Neural progenitor cell (in vitro differentiated cells): Measurements from ENCODE around the gene PCDHA13.

Source experiments
- CTCF ChIP-seq: fragments of 200-600 bp; sonication (generic); IDR thresholded peaks from 2 replicates; pipeline ENCODE4 v1.5.1; 2017; ENCODE audit warnings: antibody characterized with exemption, mild to moderate bottlenecking
- EZH2 ChIP-seq: fragments of 200-600 bp; sonication (generic); IDR thresholded peaks from 2 replicates; pipeline ENCODE4 v1.6.1; 2017; ENCODE audit warnings: antibody characterized with exemption, mild to moderate bottlenecking, moderate library complexity
- EZH2phosphoT487 ChIP-seq: fragments of 200-600 bp; sonication (generic); IDR thresholded peaks from 2 replicates; pipeline ENCODE4 v1.6.1; 2017; ENCODE audit warnings: antibody characterized with exemption

GRCh38 chr5:140870221-140871201, 11.4 kb upstream of the PCDHA13 start:
- TF ChIP-seq CTCF: no peak
- TF ChIP-seq EZH2phosphoT487: no peak
- TF ChIP-seq EZH2: no peak
